Hematopoietic multipotent progenitor cell treated with erythropoietin and hydrocortisone succinate and interleukin-3 and kit ligand, for 8 days (in vitro differentiated cells): ENCODE measurements around the gene WDR7.
A peak's percentile ranks its signal among the peaks of the same experiment; 100 is the strongest.

Source experiments
- DNase-seq: peaks from one replicate; pipeline ENCODE4 v3.0.0-alpha.2; 2015

The WDR7 gene

DNA sequence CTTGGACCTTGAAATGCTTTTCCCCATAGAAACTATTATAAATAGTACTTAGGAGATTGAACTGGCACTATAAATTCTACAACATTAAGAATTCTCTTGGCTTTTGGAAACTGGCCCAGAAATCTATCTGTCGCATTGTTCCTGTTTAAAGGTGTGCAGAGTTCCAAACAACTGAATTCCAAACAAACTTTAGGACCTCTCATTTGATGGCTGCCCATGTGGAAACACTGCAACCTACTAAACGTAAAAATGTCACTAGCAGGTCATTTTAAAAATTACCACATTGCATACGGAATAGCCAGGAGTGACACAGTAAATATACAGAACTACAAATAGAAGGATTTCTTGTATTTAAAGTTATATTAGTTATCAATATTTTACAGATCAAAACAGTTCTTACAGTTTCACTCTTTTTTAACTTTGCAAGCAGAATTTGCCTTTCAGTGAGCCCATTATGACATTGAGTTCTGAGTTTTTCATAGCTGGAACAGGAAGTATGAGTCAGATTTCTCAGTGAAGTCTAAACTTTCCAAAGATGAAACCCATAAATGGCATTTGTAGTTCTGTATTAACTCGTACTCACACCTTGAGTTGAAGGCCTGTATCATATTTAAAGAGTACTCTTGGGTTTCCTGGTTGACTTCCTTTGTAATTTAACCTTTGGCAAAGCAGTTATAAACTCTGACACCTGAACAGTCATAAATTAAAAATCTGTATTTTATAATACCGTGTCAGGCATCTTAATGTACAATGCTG is 353.4 kb downstream of the WDR7 start:
- no peak for DNase-seq

GRCh38 chr18:57008001-57008686 is 357.0 kb downstream of the WDR7 start:
- DNase-seq = no peak

GRCh38 chr18:57009844-57010243 is 358.7 kb downstream of the WDR7 start:
- no peak for DNase-seq

DNA sequence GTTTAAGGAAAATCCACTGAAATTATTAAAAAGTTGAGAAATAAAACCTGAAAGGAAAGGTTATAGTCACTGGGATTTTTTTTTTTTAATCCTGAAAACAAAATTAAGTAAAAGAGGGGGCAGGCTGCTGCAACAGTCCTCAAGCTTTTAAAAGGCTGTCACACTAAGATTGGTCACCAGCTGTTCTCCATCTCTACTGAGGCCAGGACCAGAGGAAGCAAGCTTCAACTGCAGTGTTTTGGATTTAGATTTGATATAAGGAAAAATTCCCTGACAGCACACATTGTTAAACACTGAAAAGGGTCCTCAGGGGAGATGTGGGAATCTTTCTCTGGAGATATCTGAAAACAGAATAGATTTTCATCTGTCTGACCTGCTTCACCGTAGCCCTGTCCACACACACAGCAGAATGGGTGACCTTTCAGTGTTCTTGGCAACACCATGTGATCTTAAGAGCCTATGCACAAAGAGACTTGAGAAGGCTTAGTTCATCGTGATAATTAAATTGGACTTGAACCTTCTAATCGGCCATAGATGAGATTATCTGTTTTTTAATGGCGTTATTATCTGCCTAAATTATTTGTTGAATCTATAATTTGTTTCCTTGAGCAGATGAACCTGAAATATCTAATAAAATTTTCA is 363.7 kb downstream of the WDR7 start:
- no peak for DNase-seq

- no peak for DNase-seq
Measured at GRCh38 chr18:57015451-57015850, 364.3 kb downstream of the WDR7 start.

GRCh38 chr18:57018845-57019244 is 367.7 kb downstream of the WDR7 start:
- DNase-seq = no peak

GRCh38 chr18:57022716-57023115 is 371.6 kb downstream of the WDR7 start:
- no peak for DNase-seq

DNA sequence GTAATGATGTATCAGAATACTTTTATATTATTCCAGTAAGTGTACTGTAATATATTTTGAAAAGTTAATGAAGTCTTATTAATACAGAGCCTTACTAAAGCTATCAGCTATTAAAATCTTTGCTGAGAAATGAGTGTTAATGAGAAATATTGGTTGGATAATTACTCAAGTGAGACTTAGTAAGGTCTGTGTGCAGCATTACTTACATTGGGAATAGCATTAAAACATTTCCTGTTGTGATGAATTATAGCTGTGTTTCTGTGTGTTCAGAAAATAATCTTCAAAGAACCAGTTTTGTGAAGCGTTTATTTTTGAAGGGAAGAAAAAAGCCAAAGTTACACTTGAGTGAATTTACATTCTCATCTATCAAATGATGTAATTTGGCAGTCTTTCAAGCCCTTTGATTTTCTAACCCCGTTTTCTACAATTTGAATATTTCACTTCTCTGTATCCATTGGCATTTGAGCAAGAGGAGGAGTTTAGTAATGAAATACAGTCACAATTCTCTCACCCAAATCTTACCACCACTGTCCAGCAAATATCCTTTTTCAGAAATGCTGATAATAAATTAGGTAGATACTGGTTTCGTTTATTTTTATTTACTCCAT is 372.2 kb downstream of the WDR7 start:
- no peak for DNase-seq

DNA sequence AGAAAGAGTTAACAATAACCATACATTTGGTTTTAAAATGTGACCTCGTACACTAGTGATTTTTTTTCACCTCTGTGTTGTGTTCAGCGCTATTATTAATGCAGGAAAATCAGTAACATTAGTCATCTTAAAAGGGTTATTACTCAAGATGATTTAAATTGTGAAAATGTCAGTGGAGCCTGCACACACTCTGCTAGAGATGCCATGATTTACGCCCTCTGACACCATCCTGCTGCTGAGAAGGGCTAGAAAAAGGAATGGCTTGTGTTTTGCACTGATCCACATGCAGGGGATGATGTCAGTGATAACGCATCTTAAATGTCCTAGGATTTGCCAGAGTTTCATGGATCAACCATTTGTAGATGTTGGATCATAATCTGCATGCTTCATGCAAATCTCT is 374.4 kb downstream of the WDR7 start:
- DNase-seq = no peak

DNA sequence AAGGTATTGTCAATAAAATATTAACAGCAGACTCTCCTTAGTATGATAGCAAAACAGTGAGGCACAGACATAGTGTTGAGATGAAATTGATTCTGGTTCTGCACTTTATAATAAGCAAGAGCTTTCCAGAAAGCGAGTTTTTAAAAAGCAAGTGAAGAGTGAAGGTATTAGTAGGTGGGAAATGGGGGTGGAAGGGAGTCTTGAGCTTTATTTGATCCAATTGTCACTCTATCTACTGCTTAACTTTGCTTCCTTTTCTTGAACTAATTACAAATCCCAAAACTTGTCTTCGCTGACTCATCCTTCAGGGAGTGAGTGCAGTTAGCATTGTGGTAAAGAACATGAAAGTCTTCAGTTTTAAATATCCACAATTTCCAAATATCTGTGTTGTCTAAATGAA is 375.2 kb downstream of the WDR7 start:
- no peak for DNase-seq

- DNase-seq = no peak
Measured at GRCh38 chr18:57027190-57027708, 376.1 kb downstream of the WDR7 start.

- peak; percentile 45 for DNase-seq
Measured at GRCh38 chr18:57029761-57030160, 378.6 kb downstream of the WDR7 start.

DNA sequence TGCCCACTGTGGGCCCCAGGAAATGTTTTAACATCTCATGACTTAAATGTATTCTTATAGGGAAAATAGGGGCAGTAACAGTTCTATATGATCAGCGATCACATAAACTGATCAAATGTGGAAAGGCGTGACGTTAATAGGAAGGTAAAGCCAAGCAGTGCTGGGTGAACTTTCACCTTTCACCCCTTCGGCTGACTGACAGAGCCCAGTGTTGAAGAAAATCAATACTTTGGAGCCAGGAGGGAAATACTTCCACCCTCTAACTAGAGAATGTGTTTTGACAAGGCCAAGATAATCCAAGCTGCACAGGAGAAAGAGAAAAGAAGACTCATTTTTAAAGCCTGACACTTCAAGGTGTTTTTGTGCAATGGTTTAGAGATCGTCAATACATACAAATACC is 379.3 kb downstream of the WDR7 start:
- no peak for DNase-seq

- no peak for DNase-seq
Measured at GRCh38 chr18:57035590-57035989, 384.4 kb downstream of the WDR7 start.

- no peak for DNase-seq
Measured at GRCh38 chr18:57038395-57038794, 387.2 kb downstream of the WDR7 start.

GRCh38 chr18:57040175-57040574 is 389.0 kb downstream of the WDR7 start:
- no peak for DNase-seq

DNA sequence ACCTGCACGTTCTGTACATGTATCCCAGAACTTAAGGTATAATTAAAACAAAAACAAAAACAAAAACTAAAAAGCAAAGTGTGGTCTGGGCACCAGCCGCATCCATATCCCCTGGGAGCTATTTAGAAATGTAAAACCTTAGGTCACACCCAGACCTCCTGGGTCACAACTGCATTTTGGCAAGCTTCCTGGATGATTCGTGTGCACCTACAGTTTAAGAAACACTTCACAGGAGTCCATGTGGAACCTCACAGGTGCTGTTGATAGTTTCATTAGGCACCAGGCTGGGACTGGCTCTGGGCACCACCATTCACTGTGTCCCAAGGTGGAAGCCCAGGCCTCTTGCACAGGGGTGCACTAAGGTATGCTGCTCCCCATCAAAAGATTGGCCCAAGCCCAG is 392.1 kb downstream of the WDR7 start:
- no peak for DNase-seq

DNA sequence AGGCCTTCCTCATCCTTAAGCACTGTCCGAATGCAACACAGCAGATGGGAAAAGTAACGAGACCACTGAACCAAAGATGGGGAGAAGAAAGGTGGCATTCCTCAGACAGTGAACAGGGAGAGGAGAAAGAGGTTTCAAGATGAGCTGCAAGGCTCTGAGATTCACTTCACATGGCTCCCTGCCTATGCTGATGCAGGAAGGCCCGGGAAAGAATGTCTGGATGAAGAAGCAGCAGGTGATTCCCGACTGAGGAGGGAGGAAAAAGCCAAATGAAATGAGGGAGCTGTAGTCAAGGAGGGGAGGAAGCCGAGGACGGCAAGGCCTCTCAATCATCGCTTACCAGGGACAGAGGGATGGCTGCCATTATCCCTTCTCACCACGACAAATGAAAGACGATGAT is 397.2 kb downstream of the WDR7 start:
- no peak for DNase-seq

- DNase-seq = no peak
Measured at GRCh38 chr18:57048859-57049258, 397.7 kb downstream of the WDR7 start.

DNA sequence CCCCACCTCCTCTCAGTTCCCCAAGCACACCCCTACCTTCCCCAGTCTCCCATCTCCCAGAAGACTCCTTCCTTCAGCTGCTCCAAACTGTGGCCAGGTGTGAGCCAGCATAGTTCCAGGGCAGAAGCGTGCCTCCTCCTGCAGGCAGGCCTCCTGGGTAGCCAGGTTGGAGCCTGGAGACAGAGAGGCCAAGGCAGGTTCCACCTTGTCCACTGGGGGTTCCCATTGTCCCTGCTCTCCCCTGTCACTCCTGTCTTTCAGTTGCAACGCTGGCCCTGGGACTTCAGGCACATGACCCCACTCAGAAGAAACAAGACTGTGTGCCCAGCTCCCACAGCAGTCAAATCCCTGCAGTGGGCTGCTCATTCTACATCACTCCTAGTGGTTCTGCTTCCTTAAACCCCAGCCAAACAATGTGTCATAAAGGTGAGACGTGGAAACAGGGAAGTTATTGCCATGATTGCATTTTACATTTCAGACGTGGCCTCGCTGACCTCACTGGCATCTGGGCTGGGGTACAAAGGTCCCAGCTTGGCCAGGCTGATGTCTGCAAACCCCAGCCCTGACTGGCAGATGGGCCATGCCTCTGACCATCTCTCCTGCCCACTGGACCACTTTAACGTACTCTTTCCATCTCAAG is 399.3 kb downstream of the WDR7 start:
- no peak for DNase-seq

DNA sequence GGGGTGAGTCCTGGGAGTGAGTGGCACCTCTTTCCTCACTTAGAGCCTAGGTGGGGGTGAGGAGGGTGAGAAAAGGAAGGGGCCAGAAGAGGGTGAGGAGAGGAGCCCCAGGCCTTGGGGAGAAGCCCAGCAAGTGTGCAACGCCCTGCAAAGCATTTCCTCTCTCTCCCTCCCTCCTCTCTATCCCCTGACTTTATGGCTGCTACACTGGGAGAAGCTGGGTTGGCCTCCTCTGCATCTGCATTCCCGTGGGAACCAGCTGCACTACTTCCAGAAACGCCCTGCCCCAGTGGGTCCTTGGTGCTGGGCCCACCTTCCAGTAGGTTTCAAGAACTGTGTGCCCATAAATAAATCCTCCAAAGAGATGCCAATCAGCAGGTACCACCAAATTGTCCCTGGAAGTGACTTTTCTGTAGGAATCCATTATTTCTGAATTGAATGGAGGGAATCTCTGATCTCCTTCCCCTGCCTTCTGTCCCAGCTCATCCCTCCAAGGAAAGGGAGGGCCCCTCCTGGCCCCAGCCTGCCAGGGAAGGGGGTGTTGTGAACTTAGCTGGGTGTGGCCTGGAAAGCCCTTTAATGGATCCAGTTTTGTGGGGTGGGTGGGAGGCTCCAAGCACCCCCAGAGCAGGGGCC is 400.0 kb downstream of the WDR7 start:
- no peak for DNase-seq

DNA sequence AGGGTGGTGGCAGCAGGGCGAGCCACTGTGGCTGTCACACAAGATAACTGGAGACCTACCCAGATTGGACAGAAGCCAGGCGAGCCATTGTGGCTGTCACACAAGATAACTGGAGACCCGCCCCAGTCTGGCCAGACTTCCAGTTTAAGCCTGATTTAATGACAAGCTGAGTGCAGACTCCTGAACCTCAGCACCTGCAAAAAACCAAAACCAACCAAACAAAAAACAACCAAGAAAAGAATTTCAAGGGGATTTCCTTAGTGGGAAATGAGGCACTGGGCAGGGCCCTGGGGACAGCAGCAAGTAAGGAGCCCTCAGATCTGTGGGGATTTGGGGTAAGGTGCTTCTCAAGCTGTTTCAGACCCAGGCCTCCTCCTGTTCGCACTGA is 400.5 kb downstream of the WDR7 start:
- DNase-seq = peak; percentile 98

GRCh38 chr18:57052173-57052572 is 401.0 kb downstream of the WDR7 start:
- DNase-seq = peak; percentile 45
